K562 (cell line): ENCODE results near the gene ELMO1. TPM values are rescaled to one million over a fixed set of nuclear protein-coding genes. Genes with fewer than 3 reads are reported as not detected.

Source experiments
- ATAC-seq: fragments of 200-7000 bp; cut with Tn5 transposase; 3 replicates; pipeline ENCODE4 v1.9.1; 2020; ENCODE audit warnings: moderate library complexity
- BruUV-seq: library from RNA; stranded (reverse); fragments of 400-500 nt; replicated peaks from 2 replicates; lab custom pipeline; 2021; lab: Mats Ljungman, UMichigan
- CTCF ChIA-PET: fragments of 300-600 bp; formaldehyde crosslinking; extraction: SDS; loops from one replicate; lab custom pipeline; 2021; ENCODE audit warnings: low intra/inter-chr PET ratio; lab: Yijun Ruan, JAX
- POLR2A ChIA-PET: fragments of 300-600, 350-650 bp; sonication (Branson Sonifier 250); formaldehyde crosslinking; extraction: SDS; loops from one replicate; lab custom pipeline; 2021; ENCODE audit warnings: antibody characterized with exemption, inconsistent platforms; lab: Yijun Ruan, JAX
- DNase-seq, 4 experiments: peaks; one replicate each; pipeline versions ENCODE4 v3.0.0 to v3.0.0-alpha.2; 2011 to 2018; ENCODE audit warnings: low spot score in 3 of 4, mixed read lengths in 3 of 4; ENCODE audit errors: extremely low read depth in 1 of 4
- FAIRE-seq: peaks from 2 replicates; lab custom pipeline; 2011; peaks lifted over from hg19 to GRCh38; lab: Jason Lieb, UNC
- H2AFZ ChIP-seq: 2 replicates; pipeline ENCODE4 v1.6.0; 2011; ENCODE audit warnings: low read depth, low read length, control low read depth, inconsistent platforms
- H3K27ac ChIP-seq: fragments of 200-600 bp; 3 replicates; pipeline ENCODE4 v1.8.0; 2011; ENCODE audit warnings: low read depth, mild to moderate bottlenecking, control low read depth, inconsistent platforms, low read length, moderate library complexity, mixed read lengths; ENCODE audit errors: extremely low read depth
- H3K27me3 ChIP-seq, 2 experiments: fragments of 300-600 bp in 1 of 2; 2 replicates in 1 of 2; 3 replicates in 1 of 2; pipeline versions ENCODE4 v1.6.0 to v1.8.0; 2011; ENCODE audit warnings: inconsistent platforms in 2 of 2, low read length in 2 of 2, mild to moderate bottlenecking in 1 of 2, mixed read lengths in 1 of 2, moderate library complexity in 1 of 2; ENCODE audit not compliant: control insufficient read depth in 2 of 2, insufficient read depth in 2 of 2
- H3K36me3 ChIP-seq: fragments of 300-600 bp; 3 replicates; pipeline ENCODE4 v1.8.0; 2011; ENCODE audit warnings: mild to moderate bottlenecking, low read length, inconsistent platforms; ENCODE audit not compliant: control insufficient read depth, insufficient read depth
- H3K4me1 ChIP-seq, 2 experiments: fragments of 200-600 bp in 1 of 2; replicated peaks in 1 of 2; 2 replicates in 1 of 2; 3 replicates in 1 of 2; pipeline versions ENCODE4 v1.5.1 to v1.8.0; 2011; ENCODE audit warnings: inconsistent platforms in 2 of 2, low read length in 2 of 2, mild to moderate bottlenecking in 1 of 2, mixed read lengths in 1 of 2, moderate library complexity in 1 of 2; ENCODE audit not compliant: control insufficient read depth in 2 of 2, insufficient read depth in 2 of 2
- H3K4me2 ChIP-seq: 2 replicates; pipeline ENCODE4 v1.6.1; 2011; ENCODE audit warnings: low read length, control low read depth, inconsistent platforms, mixed read lengths; ENCODE audit not compliant: insufficient read depth
- H3K4me3 ChIP-seq: fragments of 200-600 bp; sonication (generic), shearing (Covaris generic); 2 replicates; pipeline ENCODE4 v1.5.1; 2016; ENCODE audit warnings: control low read depth, inconsistent platforms
- H3K79me2 ChIP-seq: fragments of 200-600 bp; 3 replicates; pipeline ENCODE4 v1.8.0; 2011; ENCODE audit warnings: low read length, inconsistent platforms; ENCODE audit not compliant: control insufficient read depth, insufficient read depth
- H3K9ac ChIP-seq, 2 experiments: 2 replicates each; pipeline versions ENCODE4 v1.6.0 to v1.6.1; 2011; ENCODE audit warnings: low read depth in 2 of 2, low read length in 2 of 2, control low read depth in 1 of 2, inconsistent platforms in 1 of 2, mild to moderate bottlenecking in 1 of 2, mixed read lengths in 1 of 2; ENCODE audit not compliant: insufficient read depth in 1 of 2
- H3K9me1 ChIP-seq: one replicate; pipeline ENCODE4 v1.6.0; 2011; ENCODE audit warnings: inconsistent platforms, mild to moderate bottlenecking, low read length, moderate library complexity; ENCODE audit not compliant: control insufficient read depth, insufficient read depth
- H3K9me3 ChIP-seq: replicated peaks from 2 replicates; pipeline ENCODE4 v1.5.1; 2011; ENCODE audit warnings: low read depth, low read length, inconsistent platforms; ENCODE audit not compliant: control insufficient read depth, insufficient read depth
- H4K20me1 ChIP-seq: replicated peaks from 2 replicates; pipeline ENCODE4 v1.6.1; 2011; ENCODE audit warnings: low read length, inconsistent platforms, mixed read lengths; ENCODE audit not compliant: control insufficient read depth, insufficient read depth
- E2F5 ChIP-seq: sonication (generic); formaldehyde crosslinking; IDR thresholded peaks from 2 replicates; pipeline ENCODE4 v1.8.0; 2022; ENCODE audit warnings: mild to moderate bottlenecking, missing genetic modification reagents
- EHMT2 ChIP-seq: fragments of 450-650 bp; IDR thresholded peaks from 2 replicates; pipeline ENCODE4 v1.6.1; 2018; ENCODE audit warnings: antibody characterized with exemption
- L3MBTL2 ChIP-seq: fragments of 450-650 bp; IDR thresholded peaks from 2 replicates; pipeline ENCODE4 v1.6.1; 2016; ENCODE audit warnings: mild to moderate bottlenecking, moderate library complexity
- MBD2 ChIP-seq: sonication (generic); IDR thresholded peaks from 2 replicates; pipeline ENCODE4 v1.6.1; 2016; ENCODE audit warnings: low read depth, borderline replicate concordance
- NFXL1 ChIP-seq: fragments of 450-650 bp; formaldehyde crosslinking; IDR thresholded peaks from 2 replicates; pipeline ENCODE4 v1.4.0; 2021; ENCODE audit warnings: mild to moderate bottlenecking
- PURB ChIP-seq: sonication (generic); formaldehyde crosslinking; IDR thresholded peaks from 2 replicates; pipeline ENCODE4 v1.9.0; 2021; ENCODE audit warnings: low read depth, mild to moderate bottlenecking, missing genetic modification reagents
- RAD51 ChIP-seq: fragments of 450-650 bp; IDR thresholded peaks from 2 replicates; pipeline ENCODE4 v1.7.1; 2016; ENCODE audit warnings: low read depth, mild to moderate bottlenecking, borderline replicate concordance
- RFX1 ChIP-seq: fragments of 450-650 bp; IDR thresholded peaks from 2 replicates; pipeline ENCODE4 v1.6.1; 2016; ENCODE audit warnings: mild to moderate bottlenecking, moderate library complexity
- SUPT5H ChIP-seq: fragments of 450-650 bp; IDR thresholded peaks from 2 replicates; pipeline ENCODE4 v1.6.1; 2016
- TEAD2 ChIP-seq: fragments of 450-650 bp; IDR thresholded peaks from 2 replicates; pipeline ENCODE4 v1.6.1; 2016; ENCODE audit warnings: missing genetic modification characterization, control low read depth, missing compliant biosample characterization
- TFE3 ChIP-seq: fragments of 450-650 bp; formaldehyde crosslinking; IDR thresholded peaks from 2 replicates; pipeline ENCODE4 v1.4.0; 2020; ENCODE audit warnings: mild to moderate bottlenecking, mixed read lengths
- WGBS: fragments of 100-300 bp; shearing (Covaris generic); methylation state at CpG from one replicate; pipeline ENCODE4 v1.1.6; 2016; ENCODE audit warnings: low coverage, mixed read lengths; ENCODE audit not compliant: insufficient coverage; ENCODE audit errors: missing lambda C conversion rate; 5-methylcytosine and 5-hydroxymethylcytosine counted together
- in situ Hi-C: fragments of 300-500 bp; cut with MboI; formaldehyde crosslinking; loops from 4 replicates; pipeline ENCODE4 v1.15.0; 2018; ENCODE audit warnings: inconsistent platforms, mixed read lengths
- intact Hi-C: fragments of 100-400 bp; cut with micrococcal nuclease; formaldehyde crosslinking; loops from 2 replicates; pipeline ENCODE4 v1.14.2; 2022
- polyA plus RNA-seq, 8 experiments: library from polyadenylated mRNA; depleted of rRNA in 4 of 8; stranded (reverse) in 5 of 8; unstranded in 3 of 8; fragments of >200 nt; fragmentation: Nextera tagmentation in 2 of 8; fragmentation: Illumina TruSeq in 1 of 8; extraction: Ambion mirVana in 2 of 8; extraction: Trizol in 1 of 8; gene quantifications; 2 replicates each; pipeline versions ENCODE4 v1.2.1 to v1.2.3, GENCODE V29; 2011 to 2014; ENCODE audit warnings: inconsistent platforms in 1 of 8, missing spikeins in 1 of 8
- total RNA-seq, 7 experiments: library from RNA; depleted of rRNA in 6 of 7; stranded (reverse); fragments of >200 nt in 6 of 7; fragmentation: Illumina TruSeq in 2 of 7; extraction: Trizol in 2 of 7; gene quantifications; 2 replicates each; pipeline versions ENCODE4 v1.2.1 to v1.2.3, GENCODE V29; 2011 to 2021; ENCODE audit warnings: low replicate concordance in 1 of 7

The ELMO1 gene
- total and polyA plus RNA-seq, 9 of the 15 experiments (the other 6 are each of a cell fraction or from before 2014, with no cell fraction given): 0.36 to 7.2 (median 3.6) TPM

GRCh38 chr7:37364856-37365255, 83.8 kb downstream of the ELMO1 start (continued):
- TF ChIP-seq L3MBTL2: no peak

- no peak overlapping the region for H3K9ac ChIP-seq
- H3K4me1 ChIP-seq: peaks cover 0 to 2% of the 10 kb centered on the region in 2 experiments; a peak in 2 of 5 replicates
- ChIA-PET POLR2A (interaction anchor here (0.7 kb wide), 1 partner anchor 15 kb away, joined by 4 read pairs; no protein-coding TSS in a partner anchor), CTCF (no interaction called here)
- H2AFZ ChIP-seq: no peak overlapping the region
- 45% methylated on average over 3 of the region's 3 CpGs for WGBS
- TF ChIP-seq SUPT5H (no peak), E2F5 (CRISPR knock-in tag) (no peak), PURB (CRISPR knock-in tag) (no peak), TEAD2 (no peak), RFX1 (no peak), NFXL1 (no peak), EHMT2 (no peak), TFE3 (peak; percentile 77), RAD51 (peak; percentile 51; the same call in 1 of the 2 replicates), MBD2 (no peak)
- DNase-seq: no peak
- H3K79me2 ChIP-seq: no peaks in the 10 kb centered on the region
- no peaks in the 10 kb centered on the region for H3K9me3 ChIP-seq
- intact Hi-C loops: no loop called here
- H4K20me1 ChIP-seq: no peaks in the 10 kb centered on the region
- H3K4me3 ChIP-seq: no peak overlapping the region
- no peaks in the 10 kb centered on the region for H3K27me3 ChIP-seq
- H3K4me2 ChIP-seq: no peak overlapping the region
- in situ Hi-C loops: no loop called here
- no peak for ATAC-seq
- BruUV-seq: no TSS peak
- no peaks in the 10 kb centered on the region for H3K9me1 ChIP-seq
- H3K36me3 ChIP-seq: no peaks in the 10 kb centered on the region
- no peak for FAIRE-seq
- H3K27ac ChIP-seq: no peak overlapping the region
Measured at GRCh38 chr7:37363536-37364491, 84.8 kb downstream of the ELMO1 start.
